ENCODE measurements around the gene ATOSB.
A peak's percentile ranks its signal among the peaks of the same experiment; 100 is the strongest.

Gene ATOSB

GRCh38 chr9:35060548-35061207 is 55.0 kb downstream of the ATOSB start:
- DNase-seq (ENCODE audit: insufficient read length) (no peak), FAIRE-seq (no peak)
- no peak for TF ChIP-seq POLR2A (IDR thresholded peaks at IDR 0.05; ENCODE audit: low read depth, low read length)
- no peak for TF ChIP-seq TAF1 (IDR thresholded peaks at IDR 0.05; ENCODE audit: borderline replicate concordance, low read depth, low read length)
- no peak for TF ChIP-seq POLR2AphosphoS5 (IDR thresholded peaks at IDR 0.05; ENCODE audit: low read depth, low read length)

- no peak for DNase-seq (ENCODE audit: insufficient read length)
- no peak for TF ChIP-seq POLR2A (IDR thresholded peaks at IDR 0.05; ENCODE audit: low read depth, low read length)
- no peak for TF ChIP-seq TAF1 (IDR thresholded peaks at IDR 0.05; ENCODE audit: borderline replicate concordance, low read depth, low read length)
- no peak; the same call in none of the 2 replicates for TF ChIP-seq POLR2AphosphoS5 (IDR thresholded peaks at IDR 0.05; ENCODE audit: low read depth, low read length)
- FAIRE-seq: no peak
Observed at GRCh38 chr9:35059438-35059837, 56.2 kb downstream of the ATOSB start.

- no peak for TF ChIP-seq POLR2A (IDR thresholded peaks at IDR 0.05; ENCODE audit: low read depth, low read length)
- TF ChIP-seq POLR2AphosphoS5 (IDR thresholded peaks at IDR 0.05; ENCODE audit: low read depth, low read length): no peak
- TF ChIP-seq TAF1 (IDR thresholded peaks at IDR 0.05; ENCODE audit: borderline replicate concordance, low read depth, low read length): no peak
- FAIRE-seq: no peak
- DNase-seq (ENCODE audit: insufficient read length): no peak
Observed at GRCh38 chr9:35057271-35057620, 58.4 kb downstream of the ATOSB start.

GRCh38 chr9:35056571-35057270 is 58.9 kb downstream of the ATOSB start:
- DNase-seq (ENCODE audit: insufficient read length) (no peak), FAIRE-seq (no peak)
- 0 out of 2 replicates have a peak, but pooled peaks have one; percentile 5 for TF ChIP-seq POLR2A (IDR thresholded peaks at IDR 0.05; ENCODE audit: low read depth, low read length)
- no peak for TF ChIP-seq TAF1 (IDR thresholded peaks at IDR 0.05; ENCODE audit: borderline replicate concordance, low read depth, low read length)
- no peak for TF ChIP-seq POLR2AphosphoS5 (IDR thresholded peaks at IDR 0.05; ENCODE audit: low read depth, low read length)

- TF ChIP-seq POLR2AphosphoS5 (IDR thresholded peaks at IDR 0.05; ENCODE audit: low read depth, low read length) (0 out of 2 replicates have a peak, but pooled peaks have one; percentile 30), POLR2A (IDR thresholded peaks at IDR 0.05; ENCODE audit: low read depth, low read length) (no peak; the same call in 1 of the 2 replicates), TAF1 (IDR thresholded peaks at IDR 0.05; ENCODE audit: borderline replicate concordance, low read depth, low read length) (no peak)
- FAIRE-seq (no peak), DNase-seq (ENCODE audit: insufficient read length) (no peak)
Observed at GRCh38 chr9:35054871-35055644, 60.6 kb downstream of the ATOSB start.

GRCh38 chr9:35054185-35054835 is 61.4 kb downstream of the ATOSB start:
- TF ChIP-seq POLR2A (IDR thresholded peaks at IDR 0.05; ENCODE audit: low read depth, low read length) (0 out of 2 replicates have a peak, but pooled peaks have one; percentile 11), POLR2AphosphoS5 (IDR thresholded peaks at IDR 0.05; ENCODE audit: low read depth, low read length) (no peak; the same call in 1 of the 2 replicates)
- FAIRE-seq (no peak), DNase-seq (ENCODE audit: insufficient read length) (no peak)
